GM18498 (cell line): Measurements from ENCODE around the gene PIP5K1A.

Experiments
- ATAC-seq: cut with Tn5 transposase; IDR thresholded peaks from one replicate; pipeline ENCODE4 v1.9.1; 2021; ENCODE audit warnings: mild to moderate bottlenecking, moderate library complexity; ENCODE audit not compliant: unreplicated experiment

PIP5K1A gene

DNA sequence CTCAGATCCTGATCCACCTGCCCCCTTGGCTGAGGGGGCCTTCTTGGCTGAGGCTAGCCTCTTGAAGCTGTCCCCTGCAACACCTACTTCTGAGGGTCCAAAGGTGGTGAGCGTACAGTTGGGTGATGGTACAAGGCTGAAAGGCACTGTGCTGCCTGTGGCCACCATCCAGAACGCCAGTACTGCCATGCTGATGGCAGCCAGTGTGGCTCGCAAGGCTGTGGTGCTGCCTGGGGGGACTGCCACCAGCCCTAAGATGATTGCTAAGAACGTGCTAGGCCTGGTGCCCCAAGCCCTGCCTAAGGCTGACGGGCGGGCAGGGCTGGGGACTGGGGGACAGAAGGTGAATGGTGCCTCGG lies 89.0 kb downstream of the PIP5K1A start:
- ATAC-seq = no peak

DNA sequence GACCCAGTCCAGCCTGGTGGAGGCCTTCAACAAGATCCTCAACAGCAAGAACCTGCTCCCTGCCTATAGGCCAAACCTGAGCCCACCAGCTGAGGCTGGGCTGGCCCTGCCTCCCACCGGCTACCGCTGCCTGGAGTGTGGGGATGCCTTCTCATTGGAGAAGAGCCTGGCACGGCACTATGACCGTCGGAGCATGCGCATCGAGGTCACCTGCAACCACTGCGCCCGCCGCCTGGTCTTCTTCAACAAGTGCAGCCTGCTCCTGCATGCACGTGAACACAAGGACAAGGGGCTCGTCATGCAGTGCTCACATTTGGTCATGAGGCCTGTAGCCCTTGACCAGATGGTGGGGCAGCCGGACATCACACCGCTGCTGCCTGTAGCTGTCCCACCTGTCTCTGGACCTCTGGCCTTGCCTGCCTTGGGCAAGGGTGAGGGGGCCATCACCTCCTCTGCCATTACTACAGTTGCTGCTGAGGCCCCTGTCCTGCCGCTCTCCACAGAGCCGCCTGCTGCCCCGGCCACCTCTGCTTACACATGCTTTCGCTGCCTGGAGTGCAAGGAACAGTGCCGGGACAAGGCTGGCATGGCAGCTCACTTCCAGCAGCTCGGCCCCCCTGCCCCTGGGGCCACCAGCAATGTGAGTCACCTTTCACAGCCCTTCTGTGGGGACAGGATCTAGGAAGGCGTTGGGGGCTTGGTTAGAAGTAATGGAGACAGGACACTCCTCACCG lies 89.6 kb downstream of the PIP5K1A start:
- no peak for ATAC-seq

DNA sequence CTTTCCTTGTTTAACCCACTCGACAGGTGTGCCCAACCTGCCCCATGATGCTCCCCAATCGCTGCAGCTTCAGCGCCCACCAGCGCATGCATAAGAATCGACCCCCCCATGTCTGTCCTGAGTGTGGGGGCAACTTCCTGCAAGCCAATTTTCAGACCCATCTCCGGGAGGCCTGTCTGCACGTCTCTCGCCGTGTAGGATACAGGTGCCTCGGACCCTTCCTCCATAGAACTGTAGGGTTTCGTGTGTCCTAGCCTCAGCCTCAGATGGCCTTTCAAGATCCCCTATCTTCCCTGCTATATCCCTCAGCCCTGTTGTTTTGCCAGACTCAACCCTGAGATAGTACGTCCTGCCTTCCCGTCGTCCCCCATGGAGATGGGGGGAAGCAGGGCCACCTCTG lies 90.2 kb downstream of the PIP5K1A start:
- no peak for ATAC-seq

DNA sequence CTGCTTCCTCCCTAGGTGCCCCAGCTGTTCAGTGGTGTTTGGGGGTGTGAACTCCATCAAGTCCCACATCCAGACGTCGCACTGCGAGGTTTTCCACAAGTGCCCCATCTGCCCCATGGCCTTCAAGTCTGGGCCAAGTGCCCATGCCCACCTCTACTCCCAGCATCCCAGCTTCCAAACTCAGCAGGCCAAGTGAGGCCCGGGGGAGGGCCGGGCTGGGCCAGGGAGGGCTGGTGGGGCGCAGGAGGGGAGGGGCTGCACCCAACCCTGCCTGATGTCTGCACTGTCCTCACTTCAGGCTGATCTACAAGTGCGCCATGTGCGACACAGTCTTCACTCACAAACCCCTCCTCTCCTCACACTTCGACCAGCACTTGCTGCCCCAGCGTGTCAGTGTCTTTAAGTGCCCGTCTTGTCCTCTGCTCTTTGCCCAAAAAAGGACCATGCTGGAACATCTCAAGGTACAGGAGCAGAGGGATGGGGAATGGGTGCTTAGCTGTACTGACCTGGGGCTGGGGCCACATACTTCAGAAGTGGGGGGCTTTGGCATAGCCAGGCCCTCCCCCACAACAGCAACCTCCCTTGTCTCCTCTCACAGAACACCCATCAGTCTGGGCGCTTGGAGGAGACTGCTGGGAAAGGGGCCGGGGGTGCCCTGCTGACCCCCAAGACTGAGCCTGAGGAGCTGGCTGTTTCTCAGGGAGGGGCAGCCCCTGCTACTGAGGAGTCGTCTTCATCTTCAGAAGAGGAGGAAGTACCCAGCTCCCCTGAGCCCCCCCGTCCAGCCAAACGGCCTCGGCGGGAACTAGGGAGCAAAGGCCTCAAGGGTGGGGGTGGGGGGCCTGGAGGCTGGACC lies 91.0 kb downstream of the PIP5K1A start:
- ATAC-seq = no peak

DNA sequence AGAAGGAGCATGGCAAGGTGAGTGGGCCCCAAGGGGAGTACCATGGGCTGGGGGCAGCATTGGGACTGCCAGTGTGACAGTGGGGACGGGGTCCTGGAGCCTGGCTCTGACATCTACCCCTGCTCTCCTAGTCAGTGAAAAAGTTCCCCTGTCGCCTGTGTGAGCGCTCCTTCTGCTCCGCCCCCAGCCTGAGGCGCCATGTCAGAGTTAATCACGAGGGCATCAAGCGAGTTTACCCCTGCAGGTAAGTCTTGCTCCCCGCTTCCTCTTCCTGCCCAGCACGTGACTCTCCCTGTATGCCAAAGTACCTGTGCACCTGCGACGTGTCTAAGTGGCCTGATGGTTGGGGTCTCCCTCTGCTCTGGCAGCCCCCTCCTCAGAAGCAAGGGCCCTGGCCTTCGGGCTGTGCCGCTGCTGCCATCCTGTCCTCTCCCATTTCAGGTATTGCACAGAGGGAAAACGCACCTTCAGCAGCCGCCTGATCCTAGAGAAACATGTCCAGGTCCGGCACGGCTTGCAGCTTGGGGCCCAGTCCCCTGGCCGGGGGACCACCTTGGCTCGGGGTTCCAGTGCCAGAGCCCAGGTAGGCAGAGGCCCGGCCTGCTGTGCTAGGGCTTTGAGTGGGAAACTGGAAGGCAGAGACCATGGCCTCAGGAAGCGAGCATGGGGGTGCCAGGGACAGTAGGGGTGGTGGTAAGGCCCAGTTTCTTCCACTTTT lies 91.8 kb downstream of the PIP5K1A start:
- ATAC-seq = no peak

DNA sequence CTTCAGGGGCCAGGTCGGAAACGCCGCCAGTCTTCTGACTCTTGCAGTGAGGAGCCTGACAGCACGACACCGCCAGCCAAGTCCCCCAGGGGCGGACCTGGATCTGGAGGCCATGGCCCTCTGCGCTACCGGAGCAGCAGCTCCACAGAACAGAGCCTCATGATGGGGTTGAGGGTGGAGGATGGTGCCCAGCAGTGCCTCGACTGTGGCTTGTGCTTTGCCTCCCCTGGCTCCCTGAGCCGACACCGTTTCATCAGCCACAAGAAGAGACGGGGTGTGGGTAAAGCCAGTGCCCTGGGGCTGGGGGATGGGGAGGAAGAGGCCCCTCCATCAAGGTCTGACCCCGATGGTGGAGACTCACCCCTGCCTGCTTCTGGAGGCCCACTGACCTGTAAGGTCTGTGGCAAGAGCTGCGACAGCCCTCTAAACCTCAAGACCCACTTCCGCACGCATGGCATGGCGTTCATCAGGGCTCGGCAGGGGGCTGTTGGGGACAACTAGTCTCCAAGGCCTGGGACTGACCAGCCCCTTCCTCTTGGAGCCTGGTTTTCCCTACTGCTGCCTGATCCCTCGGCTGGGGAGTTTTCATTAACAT lies 92.5 kb downstream of the PIP5K1A start:
- ATAC-seq = no peak

DNA sequence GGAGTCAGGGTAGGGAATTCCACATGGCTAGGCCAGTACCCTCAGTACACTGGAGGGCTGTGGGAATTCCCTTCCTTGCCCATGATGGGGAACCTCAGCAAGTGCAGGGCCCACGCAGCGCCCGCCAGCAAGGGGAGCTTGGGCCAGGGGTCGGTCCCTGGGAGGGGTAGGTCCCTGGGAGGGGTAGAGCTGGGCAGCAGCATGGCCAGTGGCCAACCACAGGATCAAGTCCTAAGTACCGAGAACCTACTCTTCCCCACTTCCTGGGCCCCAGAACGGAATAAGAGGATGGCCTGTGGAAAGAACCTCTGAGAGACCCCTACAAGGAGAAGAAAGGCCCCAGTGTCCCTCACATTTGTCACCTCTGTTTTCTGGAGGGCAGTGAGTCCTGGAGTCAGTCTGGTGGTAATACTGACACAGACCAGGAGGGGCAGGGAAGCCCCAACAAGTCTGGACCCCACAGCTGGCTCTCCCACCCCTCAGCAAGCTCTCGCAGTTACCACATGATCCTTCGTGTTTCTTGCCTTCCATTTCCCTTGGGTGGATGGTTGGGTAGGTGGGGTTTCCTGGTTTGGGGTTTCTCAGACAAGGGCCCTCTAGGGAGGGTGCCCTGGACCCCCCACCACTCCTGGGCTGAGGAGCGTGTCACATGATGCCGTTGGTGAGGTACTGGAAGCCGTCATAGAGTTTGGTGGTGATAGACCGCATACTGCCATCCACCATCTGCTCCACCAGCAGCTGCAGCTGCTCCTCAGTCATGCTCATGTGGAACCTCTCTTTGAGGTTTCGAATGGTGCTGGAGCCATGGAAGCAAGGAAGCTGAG lies 94.1 kb downstream of the PIP5K1A start:
- ATAC-seq = no peak

DNA sequence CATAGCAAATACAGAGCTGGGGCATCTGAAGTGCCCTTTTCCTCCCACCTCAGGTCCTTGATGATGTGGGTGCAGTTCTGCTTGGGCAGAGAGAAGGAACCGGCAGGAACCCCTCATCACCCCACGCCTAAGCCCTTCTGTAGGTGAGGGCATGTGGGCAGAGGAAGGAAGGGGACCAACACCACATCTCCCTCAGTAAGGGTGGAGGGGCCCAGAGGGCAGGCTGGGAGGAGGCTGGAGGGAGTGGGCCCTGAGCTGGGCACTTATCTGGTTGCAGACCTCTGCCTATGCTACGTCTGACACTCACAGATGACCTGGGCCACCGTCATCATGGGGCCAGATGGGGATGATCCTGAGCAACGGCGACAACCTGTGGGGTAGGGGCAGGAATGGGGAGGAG lies 94.7 kb downstream of the PIP5K1A start:
- no peak for ATAC-seq

DNA sequence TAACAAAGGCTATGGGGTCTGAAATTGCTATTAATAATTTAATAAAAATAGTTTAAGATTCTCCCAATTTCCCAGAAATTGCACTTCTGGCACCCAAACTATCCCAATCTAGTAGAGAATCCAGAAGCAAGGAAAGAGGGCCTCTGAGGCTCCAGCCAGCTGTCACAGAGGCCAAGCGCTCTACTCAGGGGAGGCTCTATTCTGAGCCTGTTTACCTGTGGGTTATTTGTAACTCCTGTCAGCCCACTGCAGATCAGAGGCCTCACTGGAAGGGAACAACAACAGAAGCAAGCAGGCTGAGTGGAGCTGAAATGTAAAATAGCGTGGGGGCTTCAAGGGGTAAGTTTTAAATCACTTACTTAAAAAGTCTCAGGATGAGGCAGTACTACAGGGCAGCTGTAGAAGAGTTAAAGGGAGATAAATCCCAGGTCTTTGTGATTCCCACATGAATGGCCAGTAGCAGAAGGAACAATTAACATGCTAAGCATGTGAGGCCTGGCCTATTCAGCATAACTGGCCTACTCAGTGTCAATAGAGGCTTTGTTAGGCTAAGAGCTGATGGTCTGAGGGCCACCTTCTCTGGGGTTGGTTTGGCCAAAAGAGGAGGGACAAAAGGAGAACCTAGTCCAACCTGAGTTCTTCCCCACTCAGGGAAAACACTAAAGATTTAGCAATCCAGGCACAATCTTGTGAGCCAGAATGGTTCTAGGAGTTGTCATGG lies 96.5 kb downstream of the PIP5K1A start:
- ATAC-seq = no peak
